DMS79 treated with DMSO at 0.1 percent for 48 hours (cell line): ENCODE measurements around the gene OPA1.
A peak's percentile ranks its signal among the peaks of the same experiment; 100 is the strongest.

Source experiments
- DNase-seq: peaks from one replicate; lab custom pipeline; 2025; lab: John Stamatoyannopoulos, UW

Gene OPA1

GRCh38 chr3:193592841-193593667, at the start of gene OPA1:
Gene OPA1 (plus strand): TSS chr3:193593208. CDS start chr3:193593378, 170 bp downstream.
- peak; percentile 99 for DNase-seq

- no peak for DNase-seq
These were observed 48.7 kb upstream of the OPA1 start for GRCh38 chr3:193544289-193544688.

- no peak for DNase-seq
These were observed 47.7 kb upstream of the OPA1 start for GRCh38 chr3:193545304-193545703.

- DNase-seq: no peak
These were observed 46.9 kb upstream of the OPA1 start for GRCh38 chr3:193546129-193546528.

- no peak for DNase-seq
These were observed 44.6 kb upstream of the OPA1 start for GRCh38 chr3:193548406-193548805.

- DNase-seq: no peak
These were observed 40.1 kb upstream of the OPA1 start for GRCh38 chr3:193552923-193553322.

GRCh38 chr3:193553586-193553985, 39.4 kb upstream of the OPA1 start:
- DNase-seq: no peak

- no peak for DNase-seq
These were observed 38.2 kb upstream of the OPA1 start, which contains the start of gene ATP13A4 for GRCh38 chr3:193554811-193555210. Gene ATP13A4 (minus strand): TSS chr3:193554895. CDS start chr3:193554799, 96 bp downstream.

GRCh38 chr3:193556841-193557240, 36.2 kb upstream of the OPA1 start:
- DNase-seq: no peak

- DNase-seq: no peak
These were observed 33.9 kb upstream of the OPA1 start for GRCh38 chr3:193559100-193559499.

- DNase-seq: no peak
These were observed 32.9 kb upstream of the OPA1 start for GRCh38 chr3:193560091-193560490.

GRCh38 chr3:193560870-193561269, 32.1 kb upstream of the OPA1 start:
- no peak for DNase-seq

GRCh38 chr3:193563426-193563825, 29.6 kb upstream of the OPA1 start:
- no peak for DNase-seq

GRCh38 chr3:193564012-193564411, 29.0 kb upstream of the OPA1 start:
- DNase-seq: no peak

GRCh38 chr3:193569119-193569518, 23.9 kb upstream of the OPA1 start:
- DNase-seq: no peak

GRCh38 chr3:193572426-193572908, 20.5 kb upstream of the OPA1 start:
- peak; percentile 57 for DNase-seq

GRCh38 chr3:193573403-193574191, 19.4 kb upstream of the OPA1 start:
- no peak for DNase-seq

- no peak for DNase-seq
These were observed 18.4 kb upstream of the OPA1 start for GRCh38 chr3:193574488-193575070.

- DNase-seq: peak; percentile 17
These were observed 7.5 kb upstream of the OPA1 start for GRCh38 chr3:193585530-193585929.

GRCh38 chr3:193586526-193586925, 6.5 kb upstream of the OPA1 start:
- no peak for DNase-seq

- DNase-seq: no peak
These were observed 3.9 kb upstream of the OPA1 start for GRCh38 chr3:193589129-193589528.

- DNase-seq: no peak
These were observed 3.4 kb upstream of the OPA1 start for GRCh38 chr3:193589616-193590015.
